HepG2 (cell line): ENCODE data around the gene AGPAT2. TPM values are rescaled to one million over a fixed set of nuclear protein-coding genes. Genes with fewer than 3 reads are reported as not detected.

Experiments
- ATAC-seq: fragments of 200-7000 bp; cut with Tn5 transposase; 3 replicates; pipeline ENCODE4 v1.9.1; 2020; ENCODE audit warnings: mild to moderate bottlenecking, moderate library complexity
- BruUV-seq: library from RNA; stranded (reverse); fragments of 400-500 nt; replicated peaks from 2 replicates; lab custom pipeline; 2021; lab: Mats Ljungman, UMichigan
- CTCF ChIA-PET: fragments of 300-600 bp; formaldehyde crosslinking; extraction: SDS; loops from one replicate; lab custom pipeline; 2021; ENCODE audit warnings: low total read pairs, inconsistent platforms, low intra/inter-chr PET ratio; lab: Yijun Ruan, JAX
- POLR2A ChIA-PET: fragments of 350-600 bp; sonication (Branson Sonifier 250); formaldehyde crosslinking; loops from one replicate; lab custom pipeline; 2020; ENCODE audit warnings: antibody characterized with exemption, inconsistent platforms; lab: Yijun Ruan, JAX
- DNase-seq: peaks from one replicate; pipeline ENCODE4 v3.0.0-alpha.2; 2015; ENCODE audit warnings: low spot score
- FAIRE-seq: peaks from 3 replicates; lab custom pipeline; 2011; peaks lifted over from hg19 to GRCh38; lab: Jason Lieb, UNC
- H2AFZ ChIP-seq: one replicate; pipeline ENCODE4 v1.6.1; 2011; ENCODE audit warnings: low read length, inconsistent platforms
- H3K27ac ChIP-seq: fragments of 300-600 bp; 3 replicates; pipeline ENCODE4 v1.8.0; 2011; ENCODE audit warnings: mixed run types, mild to moderate bottlenecking, mixed read lengths, low read length, inconsistent platforms; ENCODE audit not compliant: insufficient read depth; ENCODE audit errors: extremely low read length
- H3K27me3 ChIP-seq, 2 experiments: fragments of 200-600 bp in 1 of 2; 2 replicates in 1 of 2; 3 replicates in 1 of 2; pipeline versions ENCODE4 v1.6.0 to v1.8.0; 2011; ENCODE audit warnings: low read length in 2 of 2, mild to moderate bottlenecking in 2 of 2, moderate library complexity in 2 of 2, inconsistent platforms in 1 of 2; ENCODE audit not compliant: insufficient read depth in 2 of 2, control insufficient read depth in 1 of 2
- H3K36me3 ChIP-seq, 2 experiments: fragments of 200-600 bp in 1 of 2; replicated peaks in 1 of 2; 2 replicates in 1 of 2; 3 replicates in 1 of 2; pipeline versions ENCODE4 v1.5.1 to v1.8.0; 2011; ENCODE audit warnings: low read length in 2 of 2, inconsistent platforms in 1 of 2; ENCODE audit not compliant: insufficient read depth in 2 of 2, control insufficient read depth in 1 of 2
- H3K4me1 ChIP-seq: 2 replicates; pipeline ENCODE4 v1.5.1; 2012; ENCODE audit warnings: low read length, inconsistent platforms; ENCODE audit not compliant: insufficient read depth
- H3K4me2 ChIP-seq: 2 replicates; pipeline ENCODE4 v1.6.0; 2011; ENCODE audit warnings: low read depth, low read length, inconsistent platforms
- H3K4me3 ChIP-seq, 3 experiments: fragments of 200-600 bp in 1 of 3; sonication (generic), shearing (Covaris generic) in 1 of 3; replicated peaks in 1 of 3; 2 replicates each; pipeline ENCODE4 v1.5.1; 2011 to 2016; ENCODE audit warnings: low read length in 3 of 3, inconsistent platforms in 2 of 3, low read depth in 2 of 3, mild to moderate bottlenecking in 2 of 3, control low read depth in 1 of 3, mixed read lengths in 1 of 3; ENCODE audit not compliant: insufficient read depth in 1 of 3
- H3K79me2 ChIP-seq: one replicate; pipeline ENCODE4 v1.6.1; 2011; ENCODE audit warnings: low read length, inconsistent platforms; ENCODE audit not compliant: insufficient read depth
- H3K9ac ChIP-seq: 2 replicates; pipeline ENCODE4 v1.6.0; 2011; ENCODE audit warnings: mild to moderate bottlenecking, low read depth, low read length, inconsistent platforms; ENCODE audit not compliant: insufficient read depth
- H3K9me3 ChIP-seq: 2 replicates; pipeline ENCODE4 v1.5.1; 2012; ENCODE audit warnings: mild to moderate bottlenecking, low read length
- H4K20me1 ChIP-seq: 2 replicates; pipeline ENCODE4 v1.6.0; 2011; ENCODE audit warnings: inconsistent platforms, mild to moderate bottlenecking, low read length, moderate library complexity; ENCODE audit not compliant: insufficient read depth
- ELF4 ChIP-seq: sonication (generic); formaldehyde crosslinking; IDR thresholded peaks from 2 replicates; pipeline ENCODE4 v1.5.0; 2020; ENCODE audit warnings: missing genetic modification reagents, mild to moderate bottlenecking, moderate library complexity, borderline replicate concordance
- FOXP1 ChIP-seq, 2 experiments: fragments of 450-650 bp in 1 of 2; IDR thresholded peaks; 2 replicates each; pipeline ENCODE4 v1.6.1; 2017 to 2018; ENCODE audit warnings: antibody characterized with exemption in 1 of 2
- ZBTB7B ChIP-seq: sonication (generic); formaldehyde crosslinking; IDR thresholded peaks from 2 replicates; pipeline ENCODE4 v1.4.0; 2020; ENCODE audit warnings: missing genetic modification reagents
- ZNF451 ChIP-seq: sonication (generic); formaldehyde crosslinking; IDR thresholded peaks from 2 replicates; pipeline ENCODE4 v1.5.0; 2020; ENCODE audit warnings: mild to moderate bottlenecking, missing genetic modification reagents
- ZNF782 ChIP-seq: sonication (generic); formaldehyde crosslinking; IDR thresholded peaks from 2 replicates; pipeline ENCODE4 v1.4.0; 2020; ENCODE audit warnings: missing genetic modification reagents, mild to moderate bottlenecking, borderline replicate concordance
- WGBS: methylation state at CpG from one replicate; pipeline ENCODE4 v1.1.6; 2017; ENCODE audit warnings: low lambda C conversion rate; 5-methylcytosine and 5-hydroxymethylcytosine counted together
- in situ Hi-C: cut with HindIII; loops from 2 replicates; pipeline ENCODE4 v1.10.0; 2017; ENCODE audit warnings: low pct_unique_long_range_greater_than_20kb; ENCODE audit not compliant: extremely low pct_ligation_motif_present
- intact Hi-C: fragments of 100-400 bp; cut with micrococcal nuclease; formaldehyde crosslinking; loops from one replicate; pipeline ENCODE4 v1.10.0; 2022; ENCODE audit not compliant: unreplicated experiment
- polyA plus RNA-seq, 8 experiments: library from polyadenylated mRNA; depleted of rRNA in 3 of 8; stranded (reverse) in 7 of 8; unstranded in 1 of 8; fragments of >200 nt; fragmentation: Illumina TruSeq in 4 of 8; extraction: Trizol in 4 of 8; gene quantifications; 2 replicates each; pipeline versions ENCODE4 v1.2.1 to v1.2.3, GENCODE V29; 2011 to 2016; ENCODE audit warnings: low read depth in 4 of 8, missing spikeins in 1 of 8, mixed read lengths in 1 of 8; ENCODE audit not compliant: insufficient read depth in 1 of 8
- total RNA-seq, 5 experiments: library from RNA; depleted of rRNA; stranded (reverse); fragments of >200 nt; fragmentation: Illumina TruSeq; extraction: Trizol; gene quantifications; 2 replicates each; pipeline ENCODE4 v1.2.3, GENCODE V29; 2016; ENCODE audit warnings: low read depth in 1 of 5
- TF ChIP-seq, protein P1 (sequence below): IDR thresholded peaks from 2 replicates; pipeline ENCODE4 v1.6.1; 2016; ENCODE audit warnings: missing biosample characterization, missing genetic modification reagents, low read depth
- TF ChIP-seq, protein P2 (sequence below): sonication (generic); formaldehyde crosslinking; IDR thresholded peaks from 2 replicates; pipeline ENCODE4 v1.8.1; 2023; ENCODE audit warnings: missing genetic modification reagents, inconsistent platforms, borderline replicate concordance

The AGPAT2 gene
- total and polyA plus RNA-seq, 2 of the 13 experiments (the other 11 are each of a cell fraction or from before 2014, with no cell fraction given) = 3.9 to 25.8 TPM

DNA sequence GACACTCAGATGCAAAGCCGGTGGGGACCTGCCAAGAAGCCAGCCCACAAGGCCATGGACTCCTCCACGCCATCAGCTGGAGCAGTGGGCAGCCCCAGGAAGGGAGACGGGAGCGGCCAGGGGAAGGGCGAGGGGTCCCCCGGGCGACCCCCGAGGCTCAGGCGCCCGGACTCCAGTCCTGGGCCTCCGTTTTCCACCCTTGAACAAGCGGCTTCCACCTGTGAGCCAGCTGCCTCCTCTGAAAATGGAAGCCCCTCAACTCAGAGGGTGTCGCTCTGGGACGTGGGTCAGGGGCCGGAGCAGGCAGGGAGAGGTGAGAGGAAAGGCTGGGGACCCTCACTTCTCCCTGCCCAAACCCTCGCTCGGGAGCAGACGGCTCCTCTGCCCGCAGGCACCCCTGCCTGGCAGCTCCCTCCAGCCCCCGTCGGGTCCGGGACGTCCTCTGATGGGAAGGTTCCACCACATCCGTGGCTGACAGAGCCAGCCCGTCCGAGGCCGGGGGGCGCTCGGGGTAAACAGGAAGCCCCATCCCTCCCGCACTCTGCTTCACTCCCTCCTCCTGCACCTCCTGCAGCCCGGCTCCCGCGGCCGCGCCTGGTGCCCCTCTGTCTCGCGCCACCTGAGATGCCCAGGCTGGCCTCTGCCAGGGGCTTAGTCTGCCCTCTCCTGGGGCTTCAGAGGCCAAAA lies 28.3 kb downstream of the AGPAT2 start:
- TF ChIP-seq ZBTB7B (CRISPR knock-in tag) (no peak), ZNF782 (no peak), ZNF451 (CRISPR knock-in tag) (no peak), FOXP1 (IDR thresholded peaks at IDR 0.05) (no peak), FOXP1 (CRISPR knock-in tag; IDR thresholded peaks at IDR 0.05) (no peak), ELF4 (CRISPR knock-in tag) (no peak)
- TF ChIP-seq, protein P1, sequence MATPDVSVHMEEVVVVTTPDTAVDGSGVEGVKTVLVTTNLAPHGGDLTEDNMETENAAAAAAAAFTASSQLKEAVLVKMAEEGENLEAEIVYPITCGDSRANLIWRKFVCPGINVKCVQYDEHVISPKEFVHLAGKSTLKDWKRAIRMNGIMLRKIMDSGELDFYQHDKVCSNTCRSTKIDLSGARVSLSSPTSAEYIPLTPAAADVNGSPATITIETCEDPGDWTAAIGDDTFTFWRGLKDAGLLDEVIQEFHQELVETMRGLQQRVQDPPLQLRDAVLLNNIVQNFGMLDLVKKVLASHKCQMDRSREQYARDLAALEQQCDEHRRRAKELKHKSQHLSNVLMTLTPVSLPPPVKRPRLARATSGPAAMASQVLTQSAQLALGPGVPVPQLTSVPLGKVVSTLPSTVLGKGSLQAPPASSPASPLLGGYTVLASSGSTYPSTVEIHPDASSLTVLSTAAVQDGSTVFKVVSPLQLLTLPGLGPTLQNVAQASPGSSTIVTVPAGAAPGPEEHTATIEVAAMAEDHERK = no peak
- TF ChIP-seq, protein P2, sequence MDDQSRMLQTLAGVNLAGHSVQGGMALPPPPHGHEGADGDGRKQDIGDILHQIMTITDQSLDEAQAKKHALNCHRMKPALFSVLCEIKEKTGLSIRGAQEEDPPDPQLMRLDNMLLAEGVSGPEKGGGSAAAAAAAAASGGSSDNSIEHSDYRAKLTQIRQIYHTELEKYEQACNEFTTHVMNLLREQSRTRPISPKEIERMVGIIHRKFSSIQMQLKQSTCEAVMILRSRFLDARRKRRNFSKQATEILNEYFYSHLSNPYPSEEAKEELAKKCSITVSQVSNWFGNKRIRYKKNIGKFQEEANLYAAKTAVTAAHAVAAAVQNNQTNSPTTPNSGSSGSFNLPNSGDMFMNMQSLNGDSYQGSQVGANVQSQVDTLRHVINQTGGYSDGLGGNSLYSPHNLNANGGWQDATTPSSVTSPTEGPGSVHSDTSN (CRISPR knock-in tag) = no peak
- no peak overlapping the region for H2AFZ ChIP-seq

More for the DNA sequence above, 28.3 kb downstream of the AGPAT2 start:
- Histone ChIP-seq H3K4me3 (no peak overlapping the region; a peak in 1 of 6 replicates), H3K4me1 (peaks cover 28% of the 10 kb centered on the region), H3K79me2 (no peaks in the 10 kb centered on the region), H3K9me3 (no peaks in the 10 kb centered on the region), H3K4me2 (peak overlapping the region; percentile 9; the same call in 1 of the 2 replicates), H3K36me3 (no peaks in the 10 kb centered on the region), H4K20me1 (no peaks in the 10 kb centered on the region), H3K9ac (no peak overlapping the region), H3K27me3 (peaks cover 50 to 95% of the 10 kb centered on the region in 2 experiments), H3K27ac (no peak overlapping the region)
- WGBS = 49% methylated on average over 17 of the region's 37 CpGs
- CTCF ChIA-PET = no interaction called here
- intact Hi-C loops = no loop called here
- DNase-seq = no peak
- POLR2A ChIA-PET = no interaction called here
- BruUV-seq = no TSS peak
- no peak for FAIRE-seq
- in situ Hi-C loops = no loop called here
- no peak for ATAC-seq
